Measurements from ENCODE around the gene ATAT1.

The ATAT1 gene

DNA sequence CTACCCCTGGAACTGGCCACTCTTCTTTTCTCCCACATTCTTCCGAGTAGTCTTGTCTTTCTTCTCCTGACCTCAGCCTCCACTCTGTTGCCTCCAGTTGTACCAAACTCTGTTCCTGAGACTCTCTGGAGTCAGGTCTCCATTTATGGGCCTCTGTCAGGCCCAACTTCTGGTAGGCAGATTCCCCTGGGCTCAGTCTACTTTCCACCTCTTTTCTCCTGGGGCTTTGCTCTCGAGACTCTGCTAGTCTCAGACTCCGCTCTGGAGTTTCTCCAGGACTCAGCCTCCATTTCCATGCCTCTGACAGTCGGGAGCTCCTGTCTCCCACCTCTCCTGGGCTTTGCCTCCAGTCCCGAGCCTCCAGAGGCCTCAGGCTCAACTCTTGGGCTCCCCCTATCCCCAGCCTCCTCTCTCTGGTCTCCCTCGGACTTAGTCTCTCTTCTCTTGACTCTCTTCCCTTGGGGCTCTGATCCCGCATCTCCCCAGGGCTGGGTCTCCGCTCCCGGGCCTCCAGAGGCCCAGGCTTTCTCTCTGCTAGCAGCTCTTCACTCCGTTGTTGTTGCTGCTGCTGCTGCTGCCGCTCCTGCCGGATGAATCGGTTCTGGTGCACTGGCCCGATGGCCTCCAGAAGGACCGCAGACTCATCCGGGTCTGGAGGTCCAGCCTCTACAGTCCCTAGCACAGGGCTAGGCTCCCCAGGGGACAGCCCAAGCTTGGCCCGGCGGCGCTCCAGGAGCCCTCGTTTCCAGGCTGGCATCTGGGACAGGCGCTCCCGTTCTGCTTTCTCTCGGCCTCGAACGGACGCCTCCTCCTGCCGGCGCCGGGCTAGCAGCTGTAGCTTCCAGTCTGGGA, 58.7 kb downstream of the ATAT1 start:
- no peak for FAIRE-seq

DNA sequence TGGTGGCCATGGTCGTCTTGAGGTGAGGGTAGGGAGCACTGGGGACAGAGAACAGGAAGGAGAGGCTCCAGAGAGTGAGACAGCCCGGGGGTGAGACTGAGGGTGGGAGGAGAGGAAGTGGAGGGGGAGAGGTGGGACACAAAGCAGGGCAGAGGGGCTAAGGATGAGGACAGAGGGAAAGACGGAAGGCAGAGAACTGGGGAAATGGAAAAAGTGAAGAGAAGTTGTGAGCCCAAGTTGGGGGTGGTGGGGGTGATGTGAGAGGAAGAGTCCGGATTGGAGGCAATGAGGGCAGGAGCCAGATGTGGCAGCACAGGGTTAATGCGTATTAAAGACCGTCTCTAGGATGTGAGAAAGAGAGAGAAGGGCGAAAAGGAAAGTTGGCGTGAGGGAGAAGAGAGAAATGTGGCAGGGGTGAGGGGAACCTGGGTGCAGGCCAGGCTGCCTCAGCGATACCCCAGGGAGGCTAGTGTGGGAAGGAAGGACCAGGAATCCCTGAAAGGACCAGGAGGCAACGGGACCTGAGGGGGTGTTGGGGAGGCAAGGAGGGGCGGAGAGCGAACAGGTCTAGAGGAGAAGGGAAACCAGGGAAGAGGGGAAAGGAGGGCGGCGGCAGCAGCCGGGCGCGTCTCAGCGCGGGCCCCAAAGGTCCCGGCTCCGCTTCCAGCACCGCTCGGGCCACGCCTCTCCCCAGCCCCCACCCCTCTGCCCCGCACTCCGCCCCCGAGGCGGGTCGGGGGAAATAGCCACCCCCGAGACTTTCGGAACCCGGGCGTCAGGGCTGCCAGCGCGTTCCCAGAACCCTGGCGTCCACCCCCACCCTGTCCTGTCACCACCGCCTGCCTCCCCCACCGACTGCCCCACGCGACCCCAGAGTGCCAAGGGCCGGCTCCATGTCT, 59.6 kb downstream of the ATAT1 start, which contains the start of gene PPP1R18:
Gene PPP1R18 (minus strand): TSS at position 637 of the 899 bp plus-strand sequence. CDS start 627 bp downstream, at position 10.
- no peak for FAIRE-seq

- FAIRE-seq = no peak
These were observed 60.4 kb downstream of the ATAT1 start for GRCh38 chr6:30686908-30687658.

- no peak for FAIRE-seq
These were observed 61.2 kb downstream of the ATAT1 start for GRCh38 chr6:30687659-30688431.

DNA sequence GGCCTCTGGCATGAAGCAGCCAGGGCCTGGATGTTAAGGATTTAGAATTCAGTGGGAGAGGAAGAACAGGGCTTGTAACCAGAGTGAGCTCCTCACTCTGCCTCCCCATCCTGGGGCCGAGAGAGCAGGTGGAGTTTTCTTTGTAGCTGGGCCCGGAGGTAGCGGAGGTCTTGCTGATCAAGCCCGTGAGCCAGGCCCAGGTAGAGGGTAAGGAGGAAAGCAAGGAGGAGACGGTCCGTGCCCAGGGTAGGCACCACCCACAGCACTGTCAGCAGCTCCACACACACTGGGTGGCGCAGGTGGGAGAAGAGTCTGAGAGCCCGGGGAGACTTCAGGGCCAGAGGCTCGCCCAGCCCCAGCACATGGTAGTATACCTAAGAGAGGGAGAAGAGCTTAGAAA, 61.9 kb downstream of the ATAT1 start:
- FAIRE-seq = no peak

GRCh38 chr6:30689022-30689865, 62.6 kb downstream of the ATAT1 start:
- no peak for FAIRE-seq

DNA sequence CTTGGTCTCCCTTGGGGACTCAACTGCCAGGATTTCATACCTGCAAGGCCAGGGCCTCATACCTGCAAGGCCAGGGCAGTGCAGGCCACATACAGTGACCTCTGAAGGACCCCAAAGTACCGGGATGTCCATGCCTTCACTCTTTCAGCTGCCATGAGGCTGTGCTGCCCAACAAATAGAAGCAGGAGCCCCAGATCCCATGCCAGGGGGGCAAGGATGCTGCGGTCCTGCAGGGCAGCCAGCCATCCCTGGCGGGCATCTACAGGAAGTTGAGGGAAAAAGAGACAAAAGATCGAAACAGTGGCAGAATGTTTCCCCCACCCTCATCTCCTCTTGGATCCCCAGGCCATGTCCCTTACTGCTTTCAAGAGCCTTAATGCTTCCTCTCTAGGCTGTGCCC, 63.3 kb downstream of the ATAT1 start:
- no peak for FAIRE-seq

DNA sequence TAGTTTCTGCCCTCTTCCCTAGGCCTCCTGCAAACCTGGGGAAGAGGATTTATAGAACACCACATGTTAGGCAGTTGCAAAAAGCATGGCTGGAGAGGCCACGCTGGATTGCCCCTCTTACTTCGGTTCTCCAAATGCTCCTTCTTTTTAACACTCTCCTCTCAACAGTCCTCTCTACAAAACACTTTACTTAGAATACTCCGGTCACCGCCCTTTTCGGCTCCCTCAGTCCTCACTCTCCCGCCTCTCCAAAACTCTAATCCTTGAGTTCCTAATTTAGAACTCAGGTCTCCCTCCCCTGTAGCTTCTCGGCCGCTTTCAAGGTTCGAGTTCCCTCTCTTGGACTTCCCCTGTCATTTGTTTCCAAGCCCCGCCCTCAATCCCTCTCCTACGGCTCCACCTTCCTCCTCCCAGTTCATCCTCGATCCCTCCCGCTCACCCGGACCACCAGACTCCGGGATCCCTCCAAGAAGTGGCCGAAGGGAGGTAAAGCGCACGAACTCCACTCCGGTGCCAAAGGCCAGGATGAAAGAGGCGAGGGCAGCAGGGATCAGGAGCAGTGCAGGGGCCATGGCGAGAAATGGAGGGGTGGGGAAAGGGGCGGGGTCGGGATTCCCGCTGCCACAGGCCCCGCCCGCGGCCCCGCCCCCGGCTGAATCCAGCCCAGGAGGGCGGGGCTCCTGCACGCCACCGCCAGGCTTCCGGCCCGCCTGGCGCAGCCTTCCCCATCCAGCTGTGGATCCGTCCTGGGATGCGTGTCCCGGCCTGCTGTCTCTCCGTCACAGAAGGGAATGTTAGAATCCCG, 63.9 kb downstream of the ATAT1 start, which contains the start of gene NRM:
Gene NRM (minus strand): TSS at position 582 of the 805 bp plus-strand sequence. CDS start 10 bp downstream, at position 572.
- no peak for FAIRE-seq

DNA sequence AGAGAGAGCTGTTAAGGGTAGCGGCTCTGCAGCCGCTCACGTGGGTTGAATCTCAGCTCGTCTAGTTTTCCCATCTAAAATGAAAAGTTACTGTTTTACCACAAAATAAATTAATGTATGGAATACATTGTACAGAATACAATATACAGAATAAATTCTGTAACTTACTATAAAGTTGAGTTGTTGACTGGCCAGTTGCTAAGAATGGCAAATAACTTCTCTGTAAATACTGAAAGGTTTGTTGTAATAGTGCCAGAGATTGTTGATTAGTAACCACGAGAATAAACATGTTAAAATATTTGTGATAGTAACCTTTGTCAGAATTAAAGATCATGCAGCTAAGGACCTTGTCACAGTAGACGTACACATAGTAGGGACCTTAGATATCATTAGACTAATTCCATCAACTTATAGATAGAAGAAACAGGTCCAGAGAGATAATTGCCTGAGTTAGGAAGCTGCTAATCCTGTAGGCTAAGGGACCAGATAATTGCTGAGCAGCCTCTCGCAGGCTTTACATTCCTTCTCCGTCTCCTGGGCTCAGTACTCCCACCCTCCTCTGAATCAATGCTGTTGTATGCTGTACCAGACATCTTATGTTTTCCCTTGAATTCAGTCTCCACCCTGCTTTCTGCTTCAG, 64.7 kb downstream of the ATAT1 start:
- FAIRE-seq = no peak
